Kasumi-1 (cell line): ENCODE results near the gene APLP2.
"Not testable (repeated sequence)": the region's sequence is repeated elsewhere in the genome, so short reads cannot be mapped to it uniquely, and the experiment has no call there.

Experiments used
- DNase-seq, 2 experiments: peaks; one replicate each; lab custom pipeline; 2025; lab: John Stamatoyannopoulos, UW

Gene APLP2

GRCh38 chr11:130171534-130171933, 101.8 kb downstream of the APLP2 start:
- no peak for DNase-seq

GRCh38 chr11:130172001-130172400, 102.3 kb downstream of the APLP2 start:
- DNase-seq: not testable (repeated sequence)

GRCh38 chr11:130174642-130175041, 104.9 kb downstream of the APLP2 start:
- DNase-seq: no peak

- no peak for DNase-seq
Measured at GRCh38 chr11:130175898-130176297, 106.2 kb downstream of the APLP2 start.

GRCh38 chr11:130177782-130178181, 108.1 kb downstream of the APLP2 start:
- DNase-seq: no peak

GRCh38 chr11:130178441-130179339, 109.0 kb downstream of the APLP2 start:
- no peak for DNase-seq

- DNase-seq: no peak
Measured at GRCh38 chr11:130179396-130180306, 110.0 kb downstream of the APLP2 start.

GRCh38 chr11:130180491-130180890, 110.8 kb downstream of the APLP2 start:
- no peak for DNase-seq

GRCh38 chr11:130180896-130181294, 111.2 kb downstream of the APLP2 start:
- DNase-seq: no peak

- no peak for DNase-seq
Measured at GRCh38 chr11:130181295-130182272, 111.9 kb downstream of the APLP2 start.

GRCh38 chr11:130183878-130184610, 114.3 kb downstream of the APLP2 start:
- no peak for DNase-seq

- no peak for DNase-seq
Measured at GRCh38 chr11:130187096-130187495, 117.4 kb downstream of the APLP2 start.

- no peak for DNase-seq
Measured at GRCh38 chr11:130188047-130188446, 118.4 kb downstream of the APLP2 start.

GRCh38 chr11:130188585-130189347, 119.1 kb downstream of the APLP2 start:
- DNase-seq: no peak

GRCh38 chr11:130189492-130190210, 120.0 kb downstream of the APLP2 start:
- DNase-seq: no peak

- DNase-seq: no peak
Measured at GRCh38 chr11:130190371-130190881, 120.7 kb downstream of the APLP2 start.

- DNase-seq: no peak
Measured at GRCh38 chr11:130191896-130192295, 122.2 kb downstream of the APLP2 start.

GRCh38 chr11:130192845-130193267, 123.2 kb downstream of the APLP2 start:
- DNase-seq: no peak

GRCh38 chr11:130193551-130193950, 123.9 kb downstream of the APLP2 start:
- DNase-seq: not testable (repeated sequence)
